HG03354 (cell line): ENCODE results near the gene GYS1.
"Not testable (repeated sequence)": the region's sequence is repeated elsewhere in the genome, so short reads cannot be mapped to it uniquely, and the experiment has no call there.

Experiments
- ATAC-seq: cut with Tn5 transposase; IDR thresholded peaks from one replicate; pipeline ENCODE4 v1.9.1; 2021; ENCODE audit warnings: mild to moderate bottlenecking; ENCODE audit not compliant: unreplicated experiment, poor library complexity, severe bottlenecking

GYS1 gene

DNA sequence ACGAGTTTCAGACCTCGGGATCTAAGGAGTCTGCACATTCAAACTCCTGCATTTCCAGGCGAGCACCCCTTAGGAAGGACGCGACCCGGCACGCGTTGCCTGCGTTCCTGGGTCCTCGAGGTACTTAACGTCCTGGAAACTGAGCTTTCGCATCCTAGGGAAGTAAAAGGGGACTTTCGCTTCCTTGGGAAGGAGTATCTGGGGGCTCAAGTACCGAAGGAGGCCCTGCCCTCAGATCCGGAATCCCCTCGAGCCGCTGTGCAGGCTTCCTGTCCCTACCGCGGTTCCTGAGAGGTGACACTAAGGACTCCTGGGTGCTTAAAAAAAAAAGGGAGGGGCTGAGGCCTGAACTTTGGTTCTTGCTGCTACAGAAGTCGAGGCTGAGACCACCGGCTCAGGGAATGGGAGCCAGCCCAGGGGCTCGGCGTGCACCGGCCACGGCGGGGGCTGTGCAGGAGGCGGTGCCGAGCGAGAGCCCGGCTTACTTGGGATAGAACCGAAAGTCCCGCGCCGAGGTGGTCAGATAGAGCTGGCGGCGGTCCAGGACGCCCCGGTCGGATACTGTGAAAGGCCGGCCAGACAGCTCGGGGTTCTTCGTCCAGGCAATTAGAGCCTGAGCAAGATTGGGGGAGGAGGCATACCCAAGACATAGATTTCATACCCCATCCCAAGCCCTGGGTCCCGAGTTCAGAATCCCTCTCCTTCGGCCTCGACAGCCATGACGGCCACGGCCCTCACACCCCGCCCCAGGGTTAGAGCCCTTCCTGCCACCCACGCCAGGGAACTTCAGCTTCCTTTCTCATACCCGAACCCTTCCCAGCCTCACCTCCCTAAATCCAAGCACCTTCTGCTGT lies 25.5 kb upstream of the GYS1 start:
- ATAC-seq: not testable (repeated sequence)

DNA sequence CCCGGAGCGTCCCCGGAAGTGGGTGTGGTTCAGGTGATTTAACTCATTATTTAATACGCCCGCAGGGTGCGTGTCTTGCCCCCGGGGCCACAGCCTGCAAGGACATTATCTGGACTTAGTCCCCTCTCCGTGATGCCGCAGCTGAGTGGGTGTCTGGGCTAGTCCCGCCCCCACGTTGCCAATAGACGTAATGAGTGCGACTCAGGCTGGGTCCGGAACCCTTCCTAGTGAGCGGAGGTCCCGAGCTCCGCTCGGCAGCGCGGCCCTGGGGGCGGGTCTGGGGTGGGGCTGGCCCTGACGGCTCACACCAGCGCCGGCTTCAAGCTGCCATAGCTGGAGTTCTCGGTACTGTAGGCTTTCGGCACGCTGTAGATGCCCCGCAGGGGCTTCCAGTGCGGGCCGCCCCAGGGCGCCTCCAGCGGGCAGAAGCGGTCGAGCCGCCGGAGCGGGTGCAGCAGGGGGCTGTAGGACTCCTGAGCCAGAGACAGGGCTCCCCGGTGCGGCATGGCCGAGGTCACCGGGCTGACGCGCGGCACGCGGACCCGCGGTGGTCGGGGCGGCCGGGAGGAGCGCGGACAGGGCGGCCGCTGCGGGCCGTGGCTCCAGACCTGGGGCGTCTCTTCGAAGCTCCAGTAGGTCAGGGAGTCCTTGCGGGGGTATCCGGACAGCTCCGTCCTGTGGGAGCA lies 24.7 kb upstream of the GYS1 start:
- ATAC-seq: peak; percentile 54

DNA sequence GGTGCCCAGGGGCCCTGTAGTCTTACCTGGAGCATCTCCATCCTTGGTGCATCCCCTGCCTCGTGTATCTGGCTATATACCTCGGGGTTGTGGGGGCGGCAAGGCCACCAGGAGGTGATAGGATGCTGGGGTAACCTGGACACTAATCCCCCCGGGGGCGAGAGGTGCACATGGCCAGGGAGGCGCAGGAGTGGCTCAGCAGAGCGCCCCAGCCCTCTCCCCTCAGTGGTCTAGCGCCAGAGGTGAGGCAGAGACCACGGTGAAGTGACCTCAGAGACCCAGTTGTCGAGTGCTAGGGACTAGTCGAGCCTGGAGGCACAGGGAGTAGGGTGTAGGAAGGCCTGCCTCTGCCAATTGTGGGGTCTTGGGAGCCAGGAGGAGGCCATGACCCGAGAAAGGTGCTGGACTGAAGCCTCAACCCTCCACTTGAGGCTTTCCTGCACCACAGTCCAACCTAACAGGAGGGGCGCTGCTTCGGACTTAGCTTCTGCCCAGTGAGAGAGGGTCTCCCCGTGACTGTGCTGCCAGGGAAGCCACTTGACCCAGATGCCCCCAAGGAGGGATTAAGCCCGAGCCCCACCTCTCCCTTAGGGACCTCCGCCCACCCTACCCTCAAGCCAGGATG lies 24.0 kb upstream of the GYS1 start, which contains the start of gene LHB:
Gene LHB, minus strand, starts transcription at position 51 of the 625 bp plus-strand sequence. Its CDS starts 10 bp downstream, at position 41.
- no peak for ATAC-seq

GRCh38 chr19:49016067-49016839 lies 23.1 kb upstream of the GYS1 start:
- no peak for ATAC-seq

GRCh38 chr19:49014870-49015255 lies 21.8 kb upstream of the GYS1 start:
- no peak for ATAC-seq

GRCh38 chr19:49014123-49014869 lies 21.2 kb upstream of the GYS1 start:
- ATAC-seq: no peak

- no peak for ATAC-seq
Observed at GRCh38 chr19:49011194-49011593, 18.1 kb upstream of the GYS1 start.

DNA sequence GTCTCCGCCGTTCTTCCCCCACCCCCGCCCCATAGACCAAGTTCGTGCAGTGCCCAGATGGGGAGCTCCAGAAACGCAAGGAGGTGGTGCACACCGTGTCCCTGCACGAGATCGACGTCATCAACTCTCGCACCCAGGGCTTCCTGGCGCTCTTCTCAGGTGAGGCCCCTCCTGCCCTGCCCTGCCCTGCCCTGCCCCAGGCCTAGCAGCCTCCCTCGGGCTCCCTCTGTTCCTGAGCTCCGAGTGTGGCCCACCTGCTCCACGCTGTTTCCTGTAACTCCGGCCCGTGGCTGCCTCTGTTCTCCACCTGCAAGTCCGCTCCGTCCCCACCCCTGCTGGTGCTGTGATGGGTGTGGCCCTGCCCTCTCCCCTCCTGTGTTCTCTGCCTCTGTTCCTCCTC lies 17.3 kb upstream of the GYS1 start:
- no peak for ATAC-seq

- ATAC-seq: no peak
Observed at GRCh38 chr19:49009828-49010227, 16.7 kb upstream of the GYS1 start.

DNA sequence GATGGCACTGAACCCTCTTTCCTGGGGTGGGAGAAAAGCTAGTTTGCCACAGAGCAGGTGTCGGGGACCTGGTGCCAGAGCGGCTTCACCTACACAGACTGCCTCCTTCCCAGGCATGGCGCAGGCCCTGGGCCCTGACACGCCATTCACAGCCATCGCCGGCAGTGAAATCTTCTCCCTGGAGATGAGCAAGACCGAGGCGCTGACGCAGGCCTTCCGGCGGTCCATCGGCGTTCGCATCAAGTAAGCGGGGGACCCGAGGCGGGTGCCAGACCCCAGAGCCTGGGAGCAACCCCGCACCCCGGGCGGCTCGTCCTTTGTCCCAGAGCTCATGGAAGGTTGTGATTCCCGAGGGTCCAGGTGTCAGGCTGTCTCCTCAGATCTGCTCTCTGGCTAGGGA lies 13.8 kb upstream of the GYS1 start:
- no peak for ATAC-seq

DNA sequence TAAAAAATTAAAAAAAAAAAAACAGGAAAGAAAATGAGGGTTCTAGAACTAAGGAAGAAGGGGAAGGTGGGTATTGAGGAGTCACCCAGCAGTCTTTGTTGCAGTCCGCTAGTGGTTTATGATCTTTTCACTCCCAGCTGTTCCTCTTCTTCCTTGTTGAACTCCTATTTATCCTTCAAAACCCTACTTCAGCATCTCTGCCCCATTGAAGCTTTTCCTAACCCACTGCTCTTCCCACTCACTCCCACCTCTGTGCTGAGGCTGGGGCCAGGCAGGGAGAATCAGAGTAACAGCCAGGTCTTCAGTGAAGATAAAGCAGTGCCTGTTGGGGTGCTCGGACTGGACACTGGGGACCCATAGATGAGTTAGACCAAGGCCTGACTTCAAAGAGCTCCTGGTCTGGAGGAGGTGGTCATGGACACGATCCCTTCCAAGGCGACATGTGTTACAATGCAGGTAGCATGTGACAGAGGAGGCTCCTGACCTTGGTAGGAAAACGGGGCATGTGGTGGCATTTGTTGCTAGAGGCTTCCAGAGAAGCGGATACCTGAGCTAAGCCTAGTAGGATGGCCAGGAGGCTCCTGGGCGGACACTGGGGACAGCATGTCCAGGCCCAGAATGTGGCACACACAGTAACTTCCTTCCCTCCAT lies 12.0 kb upstream of the GYS1 start:
- ATAC-seq: no peak

- ATAC-seq: no peak
Observed at GRCh38 chr19:49004133-49004532, 11.0 kb upstream of the GYS1 start.

DNA sequence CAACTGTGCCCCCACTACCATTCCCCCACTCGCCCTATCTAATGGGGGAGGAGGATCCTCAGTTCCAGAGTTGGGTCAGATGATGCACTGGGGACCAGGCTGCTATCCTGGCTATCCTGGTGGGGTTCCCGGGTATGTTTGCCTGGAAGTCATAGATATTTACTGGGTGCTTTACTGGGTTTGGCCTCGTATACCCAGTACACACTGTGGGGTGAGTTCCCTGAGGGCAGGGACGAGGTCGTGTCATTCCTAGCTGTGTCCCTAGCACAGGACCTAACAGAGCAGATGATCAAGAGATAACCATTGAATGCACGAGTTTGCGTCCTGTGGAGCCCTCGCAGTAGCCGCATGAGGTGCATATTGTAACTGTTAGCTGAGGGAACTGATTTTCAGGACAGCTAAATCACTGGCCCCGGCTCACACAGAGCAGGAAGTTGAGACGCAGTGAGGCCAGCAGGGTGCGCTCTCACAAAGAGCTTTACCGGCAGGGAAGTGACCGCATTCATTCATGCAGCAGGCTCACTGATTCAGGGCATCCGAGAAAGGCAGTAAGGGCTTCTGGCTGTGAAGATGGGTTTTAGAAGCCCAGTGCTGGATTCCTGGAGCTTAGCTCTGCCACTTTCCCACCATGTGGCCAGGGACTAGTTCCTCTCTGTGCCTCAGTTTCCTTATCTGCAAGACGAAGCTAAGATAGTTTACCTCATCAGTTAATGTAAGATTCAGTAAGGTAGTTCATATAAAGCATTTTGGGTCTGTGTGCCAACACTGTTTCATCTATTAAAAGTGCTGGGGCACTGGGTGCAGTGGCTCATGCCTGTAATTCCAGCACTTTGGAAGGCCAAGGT lies 6.6 kb upstream of the GYS1 start:
- no peak for ATAC-seq

GRCh38 chr19:48997972-48998371 lies 4.9 kb upstream of the GYS1 start:
- ATAC-seq: no peak

- ATAC-seq: no peak
Observed at GRCh38 chr19:48994035-48994386, 902 bp upstream of the GYS1 start.

GRCh38 chr19:48992581-48993174 lies 431 bp downstream of the GYS1 start:
- ATAC-seq: peak; percentile 1

DNA sequence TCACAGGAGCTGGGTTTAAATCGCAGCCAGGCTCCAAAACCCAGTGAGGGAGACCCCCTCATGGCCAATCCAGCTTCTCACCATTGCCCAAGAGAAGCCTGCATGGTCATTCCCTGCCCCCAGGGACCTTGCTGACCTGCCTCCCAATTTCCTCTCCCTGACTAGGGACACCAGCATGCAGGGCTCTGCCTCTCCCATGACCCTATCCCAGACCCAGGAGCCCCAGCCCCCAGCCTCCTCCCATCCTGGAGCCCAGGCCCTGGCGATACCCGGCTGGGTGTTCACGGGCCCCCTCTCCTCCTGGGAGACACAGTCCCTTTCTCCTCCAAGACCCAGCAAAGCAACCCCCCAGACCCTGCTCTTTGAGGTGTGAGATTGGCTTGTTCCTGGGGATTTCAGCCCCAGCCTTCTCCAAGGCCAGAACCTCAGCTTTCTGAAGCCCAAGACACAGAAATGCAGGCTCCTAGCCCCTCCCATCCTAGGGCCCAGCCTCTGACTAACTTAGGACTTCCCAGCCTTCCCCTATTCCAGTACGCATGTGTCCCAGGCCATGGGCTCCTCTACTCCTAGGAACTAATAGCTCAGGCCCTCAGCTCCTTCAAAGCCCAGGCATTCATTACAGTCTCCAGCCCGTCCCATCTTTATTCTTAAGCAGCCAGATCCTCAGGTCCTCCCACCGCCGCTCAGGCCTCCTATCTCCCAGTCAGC lies 1.1 kb downstream of the GYS1 start:
- no peak for ATAC-seq
